ENCODE measurements around the gene BTBD8. TPM values are rescaled to one million over a fixed set of nuclear protein-coding genes. Genes with fewer than 3 reads are reported as not detected.

Gene BTBD8
- total RNA-seq, 3 donors from 2014 or later, result 0.33 to 0.35 (median 0.34) TPM

GRCh38 chr1:92192246-92192645 lies 112.1 kb downstream of the BTBD8 start:
- no peaks in the 10 kb centered on the region for H3K4me1 Mint-ChIP-seq (ENCODE audit: low read depth)
- H3K36me3 Mint-ChIP-seq (ENCODE audit: insufficient read depth), result peaks cover 2% of the 10 kb centered on the region
- no peak overlapping the region for H3K4me3 Mint-ChIP-seq
- no peaks in the 10 kb centered on the region for H3K9me3 Mint-ChIP-seq
- H3K27me3 Mint-ChIP-seq (ENCODE audit: low read depth), result no peaks in the 10 kb centered on the region
- ATAC-seq (no peak), DNase-seq (no peak)

DNA sequence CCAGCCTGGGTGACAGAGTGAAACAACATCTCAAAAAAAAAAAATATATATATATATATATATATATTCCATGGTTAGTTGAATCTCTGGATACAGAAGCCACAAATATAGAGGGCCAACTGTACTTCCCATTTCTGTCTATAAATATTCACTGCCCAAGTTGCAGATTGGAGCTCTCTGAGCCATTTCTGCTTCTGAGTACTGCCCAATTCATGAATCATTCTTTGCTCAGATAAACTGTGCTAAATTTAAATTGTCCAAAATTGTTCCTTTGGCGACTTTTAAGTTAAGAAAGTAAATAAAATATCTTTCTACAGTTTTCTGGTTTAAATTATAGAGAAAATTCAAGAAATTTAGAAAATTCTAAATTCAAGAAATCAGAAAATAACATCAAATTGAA lies 114.4 kb downstream of the BTBD8 start:
- H3K4me3 Mint-ChIP-seq, result no peak overlapping the region
- H3K36me3 Mint-ChIP-seq (ENCODE audit: insufficient read depth), result no peaks in the 10 kb centered on the region
- DNase-seq, result no peak
- no peak for ATAC-seq
- no peaks in the 10 kb centered on the region for H3K27me3 Mint-ChIP-seq (ENCODE audit: low read depth)
- no peaks in the 10 kb centered on the region for H3K4me1 Mint-ChIP-seq (ENCODE audit: low read depth)
- no peaks in the 10 kb centered on the region for H3K9me3 Mint-ChIP-seq

DNA sequence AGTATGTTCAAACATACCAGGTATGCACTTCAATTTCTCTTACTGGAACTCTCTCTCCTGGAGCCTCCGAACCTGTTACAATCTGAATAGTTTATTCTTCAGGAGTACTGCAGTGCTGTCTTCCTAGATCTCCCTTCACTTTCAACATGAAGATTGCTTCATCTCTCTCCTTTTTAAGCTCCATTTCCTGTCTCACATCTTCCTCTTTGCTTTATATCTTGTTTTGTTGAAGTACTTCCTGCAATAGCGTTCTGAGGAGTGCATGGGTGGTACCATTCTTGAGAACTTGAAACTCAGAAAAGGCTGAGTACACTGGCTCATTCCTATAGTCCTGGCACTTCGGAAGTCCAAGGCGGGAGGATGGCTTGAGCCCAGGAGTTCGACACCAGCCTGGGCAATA lies 121.8 kb downstream of the BTBD8 start:
- Mint-ChIP-seq H3K4me1 (ENCODE audit: low read depth) (peaks cover 17% of the 10 kb centered on the region), H3K27me3 (ENCODE audit: low read depth) (no peaks in the 10 kb centered on the region), H3K4me3 (no peak overlapping the region), H3K9me3 (peaks cover 14% of the 10 kb centered on the region), H3K36me3 (ENCODE audit: insufficient read depth) (no peaks in the 10 kb centered on the region)
- peak in 1 of 2 donors; percentile 23 for ATAC-seq
- no peak for DNase-seq

DNA sequence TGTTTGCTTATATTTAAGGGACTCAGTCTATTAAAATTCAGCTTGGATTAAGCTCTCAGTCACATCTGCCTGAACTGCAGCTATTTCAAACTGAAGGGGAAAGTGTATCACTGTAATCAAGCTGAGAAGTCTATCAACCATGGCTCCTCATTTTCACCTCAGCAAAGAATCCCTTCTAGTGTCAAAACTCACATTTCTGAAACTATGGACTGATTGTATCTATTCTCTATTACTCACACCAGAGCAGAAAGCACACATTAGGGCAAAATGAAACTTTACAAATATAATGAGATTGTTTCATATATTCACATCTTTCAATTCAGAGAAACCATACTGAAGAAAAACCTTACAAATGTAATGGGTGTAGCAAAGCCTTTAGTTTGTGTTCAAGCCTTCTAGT lies 123.0 kb downstream of the BTBD8 start:
- Mint-ChIP-seq H3K36me3 (ENCODE audit: insufficient read depth) (no peaks in the 10 kb centered on the region), H3K27me3 (ENCODE audit: low read depth) (no peaks in the 10 kb centered on the region), H3K4me1 (ENCODE audit: low read depth) (peaks cover 17% of the 10 kb centered on the region), H3K9me3 (peaks cover 14% of the 10 kb centered on the region), H3K4me3 (no peak overlapping the region)
- DNase-seq (no peak), ATAC-seq (peak; percentile 38 to 65)

- no peaks in the 10 kb centered on the region for H3K36me3 Mint-ChIP-seq (ENCODE audit: insufficient read depth)
- H3K4me3 Mint-ChIP-seq, result no peak overlapping the region
- ATAC-seq, result peak; percentile 34 to 35
- H3K27me3 Mint-ChIP-seq (ENCODE audit: low read depth), result no peaks in the 10 kb centered on the region
- peaks cover 14% of the 10 kb centered on the region for H3K4me1 Mint-ChIP-seq (ENCODE audit: low read depth)
- no peak for DNase-seq
- peaks cover 3% of the 10 kb centered on the region for H3K9me3 Mint-ChIP-seq
These were observed 130.6 kb downstream of the BTBD8 start for GRCh38 chr1:92210701-92211100.

- Mint-ChIP-seq H3K36me3 (ENCODE audit: insufficient read depth) (no peaks in the 10 kb centered on the region), H3K4me3 (no peak overlapping the region), H3K4me1 (ENCODE audit: low read depth) (peaks cover 14% of the 10 kb centered on the region), H3K27me3 (ENCODE audit: low read depth) (no peaks in the 10 kb centered on the region), H3K9me3 (no peaks in the 10 kb centered on the region)
- DNase-seq (no peak), ATAC-seq (no peak)
These were observed 131.0 kb downstream of the BTBD8 start for GRCh38 chr1:92211166-92211565.

DNA sequence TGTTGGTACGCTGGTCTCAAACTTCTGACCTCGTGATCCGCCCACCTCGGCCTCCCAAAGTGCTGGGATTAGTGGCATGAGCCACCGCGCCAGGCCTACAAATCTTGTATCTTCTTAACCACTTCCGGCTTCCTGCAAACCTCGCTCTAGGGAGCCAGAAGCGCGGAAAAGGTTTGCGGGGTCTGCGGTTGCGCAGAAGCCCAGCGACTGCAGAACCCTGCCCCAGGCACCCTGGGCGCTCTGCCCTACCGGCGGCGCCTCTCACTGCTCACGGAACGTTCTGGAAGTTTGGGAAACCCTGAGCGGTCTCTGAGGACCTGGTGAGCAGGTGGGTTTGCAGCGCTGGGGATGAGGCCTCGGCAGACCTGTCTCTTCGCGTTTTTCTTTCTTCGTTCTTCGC lies 137.6 kb downstream of the BTBD8 start, which contains the start of gene C1orf146:
Gene C1orf146 (plus strand): TSS at position 195 of the 400 bp plus-strand sequence. CDS start 13,506 bp downstream, outside the sequence.
- ATAC-seq, result no peak
- H3K4me3 Mint-ChIP-seq, result no peak within 1 kb of the TSS
- DNase-seq, result no peak
- no peaks in the 10 kb centered on the region for H3K9me3 Mint-ChIP-seq
- H3K4me1 Mint-ChIP-seq (ENCODE audit: low read depth), result no peaks in the 10 kb centered on the region
- no peaks in the 10 kb centered on the region for H3K27me3 Mint-ChIP-seq (ENCODE audit: low read depth)
- no peaks in the 10 kb centered on the region for H3K36me3 Mint-ChIP-seq (ENCODE audit: insufficient read depth)

DNA sequence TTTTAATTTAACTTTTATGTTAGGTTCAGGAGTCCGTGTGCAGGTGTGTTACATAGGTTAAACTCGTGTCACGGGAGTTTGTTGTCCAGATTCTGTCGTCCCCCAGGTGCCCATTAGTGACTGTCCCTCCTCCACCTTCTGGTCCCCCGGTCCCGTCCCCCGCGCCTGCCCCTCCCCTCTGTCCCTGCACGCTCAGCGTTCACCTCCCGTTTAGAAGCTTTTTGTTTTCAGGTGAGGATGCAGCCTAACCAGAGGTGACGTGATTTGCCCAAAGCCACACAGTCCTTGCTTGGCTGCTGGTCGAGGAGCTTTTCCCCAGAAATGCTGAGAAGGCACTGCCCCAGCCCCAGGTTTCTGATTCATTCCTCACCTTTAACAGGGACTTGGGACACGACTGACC lies 138.4 kb downstream of the BTBD8 start:
- Mint-ChIP-seq H3K9me3 (no peaks in the 10 kb centered on the region), H3K27me3 (ENCODE audit: low read depth) (no peaks in the 10 kb centered on the region), H3K4me1 (ENCODE audit: low read depth) (no peaks in the 10 kb centered on the region), H3K36me3 (ENCODE audit: insufficient read depth) (no peaks in the 10 kb centered on the region), H3K4me3 (no peak overlapping the region)
- DNase-seq (no peak), ATAC-seq (no peak)

GRCh38 chr1:92219028-92219427 lies 138.9 kb downstream of the BTBD8 start:
- ATAC-seq, result peak in 1 of 2 donors; percentile 50
- no peak for DNase-seq
- Mint-ChIP-seq H3K4me3 (no peak overlapping the region), H3K27me3 (ENCODE audit: low read depth) (no peaks in the 10 kb centered on the region), H3K9me3 (no peaks in the 10 kb centered on the region), H3K4me1 (ENCODE audit: low read depth) (no peaks in the 10 kb centered on the region), H3K36me3 (ENCODE audit: insufficient read depth) (no peaks in the 10 kb centered on the region)

DNA sequence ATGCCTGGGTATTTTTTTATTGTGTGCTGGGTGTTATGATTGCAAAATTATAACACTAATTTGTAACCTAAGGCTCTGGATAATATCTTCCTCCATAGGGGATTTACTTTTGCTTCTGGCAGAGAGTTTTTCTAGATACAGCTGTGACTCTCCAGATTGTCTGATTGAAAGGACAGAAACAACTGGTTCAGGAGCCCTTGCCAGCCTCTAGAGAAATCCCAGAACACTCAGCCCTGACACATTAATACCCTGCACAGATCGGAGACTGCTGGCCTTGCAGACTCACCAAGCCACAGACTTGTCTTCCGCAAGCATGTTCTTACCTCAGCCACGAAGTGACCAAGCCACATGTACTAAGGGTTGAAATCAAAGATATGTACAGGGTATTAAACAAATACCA lies 148.3 kb downstream of the BTBD8 start:
- Mint-ChIP-seq H3K9me3 (no peaks in the 10 kb centered on the region), H3K4me3 (no peak overlapping the region), H3K4me1 (ENCODE audit: low read depth) (no peaks in the 10 kb centered on the region), H3K27me3 (ENCODE audit: low read depth) (peaks cover 4% of the 10 kb centered on the region), H3K36me3 (ENCODE audit: insufficient read depth) (no peaks in the 10 kb centered on the region)
- ATAC-seq (no peak), DNase-seq (no peak)

DNA sequence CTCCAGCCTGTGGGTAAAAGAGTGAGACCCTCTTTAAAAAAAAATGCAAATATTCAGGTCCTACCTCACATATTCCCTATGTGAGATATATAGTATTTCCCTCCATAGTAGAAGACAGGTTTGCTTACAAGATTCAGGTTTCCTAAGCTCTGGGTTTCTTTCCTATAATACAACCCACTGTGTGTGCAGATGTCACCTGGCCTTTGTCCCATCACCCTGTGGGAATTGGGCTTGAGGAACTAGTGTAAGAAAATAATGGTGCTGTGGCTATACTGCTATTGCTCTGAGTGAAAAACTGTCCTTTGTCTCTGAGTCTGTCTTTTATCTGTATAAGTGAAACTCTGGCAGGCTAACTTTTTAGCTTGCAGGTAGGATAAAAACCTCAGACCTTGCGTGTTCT lies 150.6 kb downstream of the BTBD8 start:
- Mint-ChIP-seq H3K4me1 (ENCODE audit: low read depth) (no peaks in the 10 kb centered on the region), H3K4me3 (no peak overlapping the region)

More for the DNA sequence above, 150.6 kb downstream of the BTBD8 start:
- no peak for ATAC-seq
- no peaks in the 10 kb centered on the region for H3K9me3 Mint-ChIP-seq
- H3K36me3 Mint-ChIP-seq (ENCODE audit: insufficient read depth), result no peaks in the 10 kb centered on the region
- H3K27me3 Mint-ChIP-seq (ENCODE audit: low read depth), result peaks cover 4% of the 10 kb centered on the region
- no peak for DNase-seq

Other genes starting within 250 kb of the BTBD8 start
- 10 to 100 TPM; 18.9 to 34.1 (median 20.0) TPM for gene TGFBR3, start 194.2 kb upstream of the BTBD8 start, total RNA-seq
- not detected for gene BRDT, start 130.9 kb upstream of the BTBD8 start, total RNA-seq
- gene EPHX4, start 50.4 kb upstream of the BTBD8 start, total RNA-seq, result under 1 TPM; 0.25 to 0.50 (median 0.33) TPM
- not detected for gene SETSIP, start 4.9 kb upstream of the BTBD8 start, total RNA-seq
- not detected for gene C1orf146, start 137.6 kb downstream of the BTBD8 start, total RNA-seq
- gene GLMN, start 218.6 kb downstream of the BTBD8 start, total RNA-seq, result 10 to 100 TPM; 20.1 to 23.9 (median 23.3) TPM
- gene RPAP2, start 218.7 kb downstream of the BTBD8 start, total RNA-seq, result 10 to 100 TPM; 25.6 to 34.7 (median 33.7) TPM